HG02678 (cell line): ENCODE data around the gene SERPINA6.
"Not testable (repeated sequence)": the region's sequence is repeated elsewhere in the genome, so short reads cannot be mapped to it uniquely, and the experiment has no call there.

Experiments
- ATAC-seq: cut with Tn5 transposase; IDR thresholded peaks from one replicate; pipeline ENCODE4 v1.9.1; 2021; ENCODE audit warnings: mild to moderate bottlenecking, moderate library complexity; ENCODE audit not compliant: unreplicated experiment

The SERPINA6 gene

GRCh38 chr14:94322648-94323570 is at the start of gene SERPINA6:
Gene SERPINA6 (minus strand): TSS chr14:94323336. CDS start chr14:94314648, 8,688 bp downstream.
- ATAC-seq = no peak

DNA sequence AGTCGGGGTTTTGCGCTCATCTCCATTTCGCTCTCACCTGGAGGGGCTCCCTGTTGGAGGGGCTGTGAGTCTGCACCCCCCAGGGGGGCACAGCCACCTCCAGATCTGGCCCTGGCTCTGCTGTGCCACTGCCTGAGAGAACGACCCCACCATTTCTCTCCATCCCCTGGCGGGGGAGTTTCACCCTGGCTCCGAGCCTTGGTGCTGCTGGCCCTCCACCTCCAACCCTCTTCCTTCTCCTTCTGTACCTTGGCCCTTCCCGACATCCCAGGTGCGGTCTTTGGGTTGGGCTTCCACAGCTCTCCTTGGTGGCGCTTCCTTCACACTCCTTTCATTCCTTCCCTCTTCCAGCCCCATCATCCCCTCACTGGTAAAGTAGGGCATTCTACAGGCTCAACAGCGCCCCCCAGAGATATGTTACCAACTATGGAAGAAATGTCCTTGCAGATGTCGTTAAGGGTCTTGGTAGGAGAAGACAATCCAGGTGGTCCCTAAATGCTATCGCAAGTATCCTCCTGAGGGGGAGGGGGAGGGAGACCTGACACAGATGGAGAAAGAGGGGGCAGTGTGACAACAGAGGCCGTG is 49.0 kb upstream of the SERPINA6 start:
- no peak for ATAC-seq

DNA sequence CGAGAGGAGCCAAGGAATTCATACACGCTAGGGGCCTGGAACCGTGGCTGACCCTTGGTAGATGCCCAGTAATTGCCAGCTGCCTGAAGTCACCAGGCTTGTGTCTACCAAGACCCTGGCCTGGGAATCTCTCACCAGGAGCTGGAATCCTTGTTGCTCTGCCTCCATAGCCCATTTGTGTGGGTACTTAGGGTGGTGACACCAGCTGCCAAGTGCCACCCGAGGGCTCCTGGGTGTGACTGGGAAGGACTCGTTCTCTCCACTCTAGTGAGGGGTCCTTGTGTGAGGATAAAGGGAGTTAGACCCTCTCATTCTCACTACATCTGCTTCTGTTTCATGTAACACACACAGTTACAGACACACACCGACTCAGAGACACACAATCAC is 47.4 kb upstream of the SERPINA6 start:
- no peak for ATAC-seq

DNA sequence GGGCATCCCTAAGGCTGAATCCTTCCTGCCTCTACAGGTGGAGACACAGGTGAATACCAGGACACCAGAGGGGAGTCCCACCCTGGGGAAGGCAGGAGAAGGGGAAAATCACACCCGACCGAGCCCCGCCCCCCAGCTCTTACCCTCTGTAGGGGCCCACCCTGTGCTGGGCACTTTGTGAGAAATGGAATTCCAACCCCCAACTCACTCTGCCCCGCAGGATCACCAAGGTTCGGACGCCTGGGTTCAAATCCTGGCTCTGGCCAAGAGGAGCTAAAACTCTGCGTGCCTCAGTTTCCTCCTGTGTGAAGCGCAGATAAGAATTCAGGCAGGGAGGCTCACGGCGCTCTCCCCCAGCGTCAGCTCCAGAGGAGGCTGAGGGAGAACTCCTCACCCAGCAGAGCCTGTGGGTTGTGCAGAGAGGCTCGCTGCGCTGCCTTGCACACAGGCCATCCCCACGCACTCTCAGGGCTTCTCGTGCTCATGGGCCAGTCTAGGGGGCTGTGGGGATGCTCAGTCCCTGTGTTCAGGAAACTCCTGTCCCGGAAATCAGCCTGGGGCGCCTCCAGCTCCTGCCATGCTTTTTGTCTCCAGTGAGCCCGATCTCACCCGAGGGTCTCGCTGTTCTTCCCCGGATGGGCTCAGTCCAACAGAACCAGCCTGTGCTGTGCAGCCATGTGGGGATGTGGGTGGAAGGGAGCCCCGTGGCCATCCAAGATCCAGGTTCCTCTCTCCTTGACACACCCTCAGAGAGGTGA is 46.8 kb upstream of the SERPINA6 start:
- not testable (repeated sequence) for ATAC-seq

DNA sequence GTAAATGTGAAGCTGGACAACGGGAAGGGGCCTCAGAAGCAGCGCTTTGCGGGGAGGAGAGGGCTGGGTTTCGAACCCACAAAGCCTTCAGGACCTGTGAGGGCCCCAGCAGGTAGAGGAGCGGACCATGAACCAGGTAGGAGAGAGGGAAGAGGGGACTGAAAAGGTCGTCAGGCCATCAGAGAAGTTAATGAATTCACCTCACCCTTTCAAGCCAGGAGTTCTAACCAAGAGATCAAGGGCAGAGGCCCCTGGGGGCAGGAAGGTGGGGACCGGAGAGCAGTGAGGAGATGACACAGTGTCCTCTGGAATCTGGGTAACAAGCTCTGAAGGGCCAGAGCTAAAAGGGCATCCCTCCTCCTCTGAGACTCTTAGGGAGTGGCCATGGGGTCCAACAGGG is 45.8 kb upstream of the SERPINA6 start:
- no peak for ATAC-seq

DNA sequence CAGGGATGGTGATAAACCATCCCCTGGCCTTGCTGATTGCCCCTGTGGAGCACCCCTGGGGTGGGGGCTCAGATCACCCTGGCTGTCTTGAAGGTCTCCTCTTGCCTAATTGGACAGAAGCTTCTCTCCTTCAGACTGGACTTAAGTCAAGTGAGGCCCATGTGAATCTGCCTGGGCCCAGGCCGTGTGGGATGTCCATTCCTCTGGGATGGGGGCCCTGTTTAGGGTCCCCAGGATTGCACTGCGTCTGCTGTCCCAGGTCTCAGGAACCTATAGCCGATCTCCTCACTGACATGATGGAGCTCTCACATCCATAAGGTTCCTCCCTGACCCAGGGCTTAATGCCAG is 45.1 kb upstream of the SERPINA6 start:
- ATAC-seq = no peak

DNA sequence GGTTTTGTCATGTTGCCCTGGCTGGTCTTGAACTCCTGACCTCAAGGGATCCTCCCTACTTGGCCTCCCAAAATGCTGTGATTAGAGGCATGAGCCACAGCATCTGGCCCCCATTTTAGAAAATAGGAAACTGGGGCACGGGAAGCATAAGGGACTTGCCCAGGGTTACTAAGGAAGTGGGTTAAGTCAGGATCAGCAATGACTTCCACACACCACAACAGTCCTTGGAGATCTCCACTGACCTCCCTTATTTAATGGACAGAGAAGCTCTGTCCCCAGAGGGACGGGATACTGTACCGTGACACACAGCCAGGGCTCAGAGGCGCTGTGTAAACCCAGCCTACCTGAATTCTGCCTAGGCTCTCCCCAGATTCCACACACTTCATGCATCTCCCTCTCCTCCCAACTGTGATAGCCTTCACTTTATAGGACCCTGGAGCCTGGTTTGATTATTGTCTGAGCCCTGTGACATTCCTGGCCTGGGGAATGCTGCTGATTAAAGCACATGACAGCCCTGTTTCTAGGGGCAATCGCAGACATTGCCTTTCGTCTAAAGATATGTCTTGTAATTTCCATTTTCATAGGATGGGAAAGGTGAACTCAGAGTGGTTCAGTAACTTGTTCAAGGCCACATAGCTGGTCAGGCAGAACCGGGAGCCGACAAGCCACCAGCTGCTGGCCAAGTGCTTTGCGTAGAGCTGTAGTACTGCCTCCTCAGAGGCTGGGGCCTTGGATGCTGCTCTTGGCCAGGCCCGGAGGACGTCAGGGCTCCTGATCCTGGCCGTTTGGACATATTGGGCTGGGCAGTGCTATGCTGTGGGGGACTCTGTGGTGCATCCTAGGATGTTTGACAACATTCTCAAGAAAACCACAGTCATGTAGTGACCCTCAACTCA is 44.5 kb upstream of the SERPINA6 start:
- ATAC-seq = no peak

DNA sequence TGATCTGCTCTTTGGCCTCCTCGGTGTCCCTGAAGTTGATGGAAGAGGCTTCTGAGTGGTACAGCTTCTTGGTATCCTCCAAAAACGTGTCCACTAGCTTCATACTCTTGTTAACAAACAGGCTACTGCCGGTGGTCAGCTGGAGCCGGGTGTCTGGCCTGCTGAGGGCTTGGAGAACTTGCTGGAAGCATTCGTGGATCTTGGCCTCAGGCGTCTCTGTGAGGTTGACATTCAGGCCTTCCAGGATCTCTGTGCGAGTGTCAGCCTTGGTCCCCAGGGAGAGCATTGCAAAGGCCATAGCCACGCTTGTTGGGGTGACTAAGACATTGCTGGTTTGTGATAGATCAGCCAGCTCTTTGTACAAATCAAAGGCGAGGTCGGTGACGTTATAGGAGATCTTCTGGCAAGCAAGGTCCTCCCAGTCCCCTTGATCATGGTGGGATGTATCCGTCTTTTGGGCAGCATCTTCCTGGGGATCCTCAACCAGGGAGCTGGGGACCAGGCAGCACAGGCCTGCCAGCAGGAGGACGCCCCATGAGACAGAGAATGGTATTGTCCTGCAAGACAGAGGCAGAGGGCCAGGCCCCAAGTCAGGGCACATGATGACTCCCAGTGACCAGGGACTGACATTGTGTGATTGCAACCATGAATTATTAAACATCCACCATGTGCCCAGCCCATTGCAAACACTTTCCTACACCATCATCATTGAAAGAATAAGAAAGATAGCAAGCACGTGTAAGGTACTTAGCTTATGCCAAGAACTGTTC is 43.2 kb upstream of the SERPINA6 start, which contains the start of gene SERPINA2:
SERPINA2 (minus strand) TSS at position 553 of the 770 bp plus-strand sequence.
- no peak for ATAC-seq

GRCh38 chr14:94365624-94366023 is 42.5 kb upstream of the SERPINA6 start:
- no peak for ATAC-seq

DNA sequence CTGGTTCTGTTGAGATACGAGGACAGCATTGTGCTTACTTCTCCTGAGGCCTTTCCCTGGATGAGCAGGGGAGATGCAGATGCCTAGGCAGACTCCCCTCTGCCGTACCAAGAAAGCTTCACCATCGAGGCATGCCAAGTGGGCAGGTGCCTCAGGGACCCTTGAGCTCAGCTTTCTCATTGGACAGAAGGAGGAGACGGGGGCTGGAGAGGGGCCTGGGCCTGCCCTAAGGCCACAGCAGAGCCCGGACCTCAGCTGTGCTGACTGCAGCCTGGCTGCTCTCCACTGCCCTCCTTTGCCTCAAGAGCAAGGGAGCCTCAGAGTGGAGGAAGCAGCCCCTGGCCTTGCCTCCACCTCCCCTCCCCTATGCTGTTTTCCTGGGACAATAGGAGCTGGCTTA is 41.8 kb upstream of the SERPINA6 start:
- no peak for ATAC-seq

DNA sequence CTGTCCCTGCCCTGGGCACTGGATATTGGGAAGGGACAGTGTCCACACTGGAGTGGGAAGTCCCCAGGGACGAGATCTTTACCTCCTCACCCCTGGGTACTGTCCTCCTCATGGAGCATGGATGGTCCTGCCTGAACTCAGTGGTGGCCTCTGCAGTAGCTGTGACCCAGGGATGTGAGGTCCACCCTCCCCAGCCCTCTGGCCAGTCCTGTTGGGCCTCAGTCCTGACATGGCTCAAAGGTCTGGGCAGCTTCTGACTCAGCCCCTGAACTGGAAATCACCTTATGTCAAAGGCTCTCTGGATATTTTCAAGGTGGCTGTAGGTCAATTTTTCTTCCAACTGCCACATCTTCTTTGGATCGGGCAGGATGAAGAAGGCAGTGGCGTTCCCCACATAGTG is 40.9 kb upstream of the SERPINA6 start:
- ATAC-seq = no peak

- ATAC-seq = no peak
These were observed 40.1 kb upstream of the SERPINA6 start for GRCh38 chr14:94363151-94363624.

DNA sequence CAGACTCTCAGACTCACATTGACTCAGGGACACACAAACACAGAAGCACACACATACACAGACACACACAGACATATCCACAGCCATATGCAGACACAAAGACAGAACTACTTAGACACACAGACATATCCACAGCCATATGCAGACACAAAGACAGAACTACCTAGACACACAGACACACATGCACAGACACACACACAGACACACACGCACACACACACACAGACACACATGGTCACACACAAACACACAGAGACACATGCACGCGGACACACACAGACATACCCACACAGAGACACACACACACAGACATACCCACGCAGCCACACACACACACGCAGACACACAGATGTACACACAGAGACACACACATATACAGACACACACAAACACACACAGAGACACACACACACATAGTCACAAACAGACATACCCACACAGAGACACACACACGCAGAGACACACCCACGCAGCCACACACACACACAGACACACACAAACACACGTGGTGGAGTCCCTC is 39.5 kb upstream of the SERPINA6 start:
- ATAC-seq = no peak

DNA sequence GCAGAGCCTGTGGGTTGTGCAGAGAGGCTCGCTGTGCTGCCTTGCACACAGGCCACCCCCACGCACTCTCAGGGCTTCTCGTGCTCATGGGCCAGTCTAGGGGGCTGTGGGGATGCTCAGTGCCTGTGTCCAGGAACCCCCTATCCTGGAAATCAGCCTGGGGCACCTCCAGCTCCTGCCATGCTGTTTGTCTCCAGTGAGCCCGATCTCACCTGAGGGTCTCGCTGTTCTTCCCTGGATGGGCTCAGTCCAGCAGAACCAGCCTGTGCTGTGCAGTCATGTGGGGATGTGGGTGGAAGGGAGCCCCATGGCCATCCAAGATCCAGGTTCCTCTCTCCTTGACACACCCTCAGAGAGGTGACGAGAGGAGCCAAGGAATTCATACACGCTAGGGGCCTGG is 38.5 kb upstream of the SERPINA6 start:
- no peak for ATAC-seq

DNA sequence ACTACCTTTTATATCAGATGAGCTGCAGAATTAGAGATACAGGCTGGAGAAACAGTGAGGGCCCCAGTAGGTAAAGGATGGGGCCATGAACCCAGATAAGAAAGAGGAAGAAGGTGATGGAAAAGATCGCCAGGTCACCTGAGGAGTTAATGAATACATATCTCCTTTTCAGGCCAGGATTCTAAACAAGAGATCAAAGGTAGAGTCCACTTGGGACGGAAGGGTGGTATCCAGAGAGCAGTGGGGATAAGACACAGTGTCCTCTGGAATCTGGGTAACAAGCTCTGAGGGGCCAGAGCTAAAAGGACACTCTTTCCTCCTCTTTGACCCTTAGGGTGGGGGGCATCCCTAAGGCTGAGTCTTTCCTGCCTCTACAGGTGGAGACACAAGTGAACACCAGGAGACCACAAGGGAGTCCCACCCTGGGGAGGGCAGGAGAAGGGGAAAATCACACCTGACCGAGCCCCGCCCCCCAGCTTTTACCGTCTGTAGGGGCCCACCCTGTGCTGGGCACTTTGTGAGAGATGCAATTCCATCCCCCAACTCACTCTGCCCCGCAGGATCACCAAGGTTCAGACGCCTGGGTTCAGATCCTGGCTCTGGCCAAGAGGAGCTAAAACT is 37.9 kb upstream of the SERPINA6 start:
- no peak for ATAC-seq

GRCh38 chr14:94357166-94357565 is 34.0 kb upstream of the SERPINA6 start:
- no peak for ATAC-seq

- no peak for ATAC-seq
These were observed 33.4 kb upstream of the SERPINA6 start for GRCh38 chr14:94356379-94357056.

DNA sequence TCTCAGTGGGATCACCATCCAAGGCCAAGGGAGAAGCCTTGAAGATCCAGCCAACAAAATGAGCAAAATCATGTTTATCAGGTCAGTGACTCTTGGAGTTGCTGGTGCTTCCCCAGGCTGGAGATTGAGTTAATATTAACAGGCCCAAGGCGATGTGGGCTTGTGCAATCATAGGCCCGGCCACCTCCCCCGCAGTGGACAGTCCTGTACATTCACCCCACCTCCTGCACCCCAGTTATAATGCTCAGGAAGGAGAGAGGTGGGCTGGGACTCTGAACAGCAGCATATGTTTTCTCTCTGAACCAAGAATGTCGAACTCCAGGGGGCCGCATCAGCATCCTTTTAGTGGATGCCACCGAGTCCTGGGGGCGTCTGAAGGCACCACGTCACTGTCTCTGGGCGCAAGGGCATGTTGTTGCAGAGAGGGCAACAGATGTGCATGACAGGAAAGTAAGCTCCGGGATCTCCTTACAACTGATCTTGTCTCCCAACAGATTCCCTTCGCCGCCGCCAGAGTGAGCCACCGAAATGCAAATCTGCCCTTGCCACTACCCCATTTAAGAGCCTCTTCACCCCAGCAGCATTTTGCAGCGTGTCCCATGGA is 32.2 kb upstream of the SERPINA6 start:
- ATAC-seq = no peak
